Measurements from ENCODE around the gene NTNG1. TPM values are rescaled to one million over a fixed set of nuclear protein-coding genes. Genes with fewer than 3 reads are reported as not detected.

NTNG1 gene
- total RNA-seq, 6 experiments from 2014 or later: not detected

GRCh38 chr1:107326824-107327445, 186.1 kb downstream of the NTNG1 start:
- TF ChIP-seq POLR2A (IDR thresholded peaks at IDR 0.05) (no peak), CTCF (IDR thresholded peaks at IDR 0.05) (no peak)
- intact Hi-C loops (cut with DNase I): no loop called here
- ATAC-seq: no peak
- no peaks in the 10 kb centered on the region for H3K4me1 ChIP-seq
- WGBS (ENCODE audit: insufficient coverage, low coverage, low lambda C conversion rate, missing lambda C conversion rate): 30% methylated on average over 2 of the region's 2 CpGs
- no peaks in the 10 kb centered on the region for H3K36me3 ChIP-seq
- DNase-seq: no peak
- H3K27ac ChIP-seq: no peak overlapping the region
- no peaks in the 10 kb centered on the region for H3K9me3 ChIP-seq
- no peaks in the 10 kb centered on the region for H3K27me3 ChIP-seq
- H3K4me3 ChIP-seq: no peak overlapping the region

GRCh38 chr1:107327446-107327845, 186.6 kb downstream of the NTNG1 start:
- Histone ChIP-seq H3K4me1 (no peaks in the 10 kb centered on the region), H3K27me3 (no peaks in the 10 kb centered on the region), H3K4me3 (no peak overlapping the region), H3K27ac (no peak overlapping the region), H3K36me3 (no peaks in the 10 kb centered on the region), H3K9me3 (no peaks in the 10 kb centered on the region)
- WGBS (ENCODE audit: insufficient coverage, low coverage, low lambda C conversion rate, missing lambda C conversion rate): 33% methylated on average over 1 of the region's 1 CpG
- intact Hi-C loops (cut with DNase I): no loop called here
- TF ChIP-seq CTCF (IDR thresholded peaks at IDR 0.05): no peak
- TF ChIP-seq POLR2A (IDR thresholded peaks at IDR 0.05): no peak
- DNase-seq (no peak), ATAC-seq (no peak)

GRCh38 chr1:107328087-107328486, 187.2 kb downstream of the NTNG1 start:
- intact Hi-C loops (cut with DNase I): no loop called here

GRCh38 chr1:107339775-107340174, 198.9 kb downstream of the NTNG1 start:
- DNase-seq: no peak
- no peak overlapping the region for H3K4me3 ChIP-seq
- no peaks in the 10 kb centered on the region for H3K9me3 ChIP-seq
- 58% methylated on average over 3 of the region's 3 CpGs for WGBS (ENCODE audit: insufficient coverage, low coverage, low lambda C conversion rate, missing lambda C conversion rate)
- intact Hi-C loops (cut with DNase I): no loop called here
- ATAC-seq: no peak
- H3K27me3 ChIP-seq: no peaks in the 10 kb centered on the region
- no peaks in the 10 kb centered on the region for H3K36me3 ChIP-seq
- H3K27ac ChIP-seq: no peak overlapping the region
- TF ChIP-seq CTCF (IDR thresholded peaks at IDR 0.05) (no peak), POLR2A (IDR thresholded peaks at IDR 0.05) (no peak)
- no peaks in the 10 kb centered on the region for H3K4me1 ChIP-seq

More at GRCh38 chr1:107328087-107328486, 187.2 kb downstream of the NTNG1 start:
- H3K27me3 ChIP-seq: no peaks in the 10 kb centered on the region
- no peak for ATAC-seq
- no peak overlapping the region for H3K4me3 ChIP-seq
- no peaks in the 10 kb centered on the region for H3K36me3 ChIP-seq
- TF ChIP-seq POLR2A (IDR thresholded peaks at IDR 0.05): no peak
- no peak for TF ChIP-seq CTCF (IDR thresholded peaks at IDR 0.05)
- DNase-seq: no peak
- H3K9me3 ChIP-seq: no peaks in the 10 kb centered on the region
- no peaks in the 10 kb centered on the region for H3K4me1 ChIP-seq
- 54% methylated on average over 5 of the region's 5 CpGs for WGBS (ENCODE audit: insufficient coverage, low coverage, low lambda C conversion rate, missing lambda C conversion rate)
- no peak overlapping the region for H3K27ac ChIP-seq

GRCh38 chr1:107342316-107342715, 201.5 kb downstream of the NTNG1 start:
- H3K27ac ChIP-seq: no peak overlapping the region
- H3K9me3 ChIP-seq: no peaks in the 10 kb centered on the region
- H3K36me3 ChIP-seq: no peaks in the 10 kb centered on the region
- intact Hi-C loops (cut with DNase I): no loop called here
- no peak for TF ChIP-seq CTCF (IDR thresholded peaks at IDR 0.05)
- TF ChIP-seq POLR2A (IDR thresholded peaks at IDR 0.05): no peak
- H3K27me3 ChIP-seq: no peaks in the 10 kb centered on the region
- no peak overlapping the region for H3K4me3 ChIP-seq
- no peaks in the 10 kb centered on the region for H3K4me1 ChIP-seq
- DNase-seq: no peak
- no peak for ATAC-seq

Measured in right lobe of liver (tissue), 6 donors.